ENCODE measurements around the gene FMN1. TPM values are rescaled to one million over a fixed set of nuclear protein-coding genes. Genes with fewer than 3 reads are reported as not detected.

Gene FMN1
- total and polyA plus RNA-seq, 11 donors: 0.61 to 10.6 (median 3.6) TPM

GRCh38 chr15:32994810-32995424, 199.6 kb downstream of the FMN1 start:
- peaks cover 0 to 7% (median 0%) of the 10 kb centered on the region in 12 donors for H3K9me3 ChIP-seq
- H3K4me3 ChIP-seq: no peak overlapping the region
- H3K27me3 ChIP-seq: no peaks in the 10 kb centered on the region
- TF ChIP-seq POLR2A (IDR thresholded peaks at IDR 0.05) (no peak), CTCF (IDR thresholded peaks at IDR 0.05) (peak; percentile 34 to 62 (median 48))
- ATAC-seq (no peak), DNase-seq (no peak)
- no peaks in the 10 kb centered on the region for H3K4me1 ChIP-seq
- intact Hi-C loops (cut with DNase I): loop anchor here (2.0 to 10.0 kb wide), 8 partner anchors 53 to 334 kb away; no protein-coding TSS in a partner anchor
- 94 to 98% (median 95%) methylated on average over 1 of the region's 1 CpG for whole genome bisulfite sequencing, 4 donors
- H3K36me3 ChIP-seq: no peaks in the 10 kb centered on the region
- H3K27ac ChIP-seq: no peak overlapping the region

DNA sequence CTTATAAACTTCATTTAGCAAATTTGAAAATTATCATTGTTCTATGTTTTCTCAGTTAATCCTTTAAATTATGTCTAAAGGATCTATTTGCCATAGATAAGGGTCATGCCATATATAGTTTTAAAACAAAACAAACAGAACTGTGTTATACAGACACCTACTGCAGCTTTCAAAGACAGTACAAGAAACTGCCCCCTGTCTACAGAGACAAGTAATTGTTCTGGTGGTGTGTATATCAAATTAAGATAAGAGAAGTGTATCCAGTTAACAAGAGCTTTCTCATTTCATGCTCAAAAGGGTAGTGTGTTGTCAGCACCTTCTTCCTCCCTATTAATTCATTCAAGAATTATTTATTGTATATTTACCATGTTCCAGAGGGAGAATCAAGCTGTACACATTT, 201.2 kb downstream of the FMN1 start:
- H3K9me3 ChIP-seq: no peaks in the 10 kb centered on the region
- ATAC-seq: no peak
- DNase-seq: no peak
- TF ChIP-seq POLR2A (IDR thresholded peaks at IDR 0.05) (no peak), CTCF (IDR thresholded peaks at IDR 0.05) (no peak)
- no peaks in the 10 kb centered on the region for H3K27me3 ChIP-seq
- intact Hi-C loops (cut with DNase I): loop anchor here in 6 of 10 donors (5.0 to 10.0 kb wide), 5 partner anchors 51 to 331 kb away; no protein-coding TSS in a partner anchor
- H3K27ac ChIP-seq: no peak overlapping the region
- H3K36me3 ChIP-seq: no peaks in the 10 kb centered on the region
- no peak overlapping the region for H3K4me3 ChIP-seq
- no peaks in the 10 kb centered on the region for H3K4me1 ChIP-seq

GRCh38 chr15:32991619-32992111, 202.8 kb downstream of the FMN1 start:
- no peak overlapping the region for H3K27ac ChIP-seq
- TF ChIP-seq POLR2A (IDR thresholded peaks at IDR 0.05) (no peak), CTCF (IDR thresholded peaks at IDR 0.05) (no peak)
- H3K4me3 ChIP-seq: no peak overlapping the region

GRCh38 chr15:32990071-32990470, 204.4 kb downstream of the FMN1 start:
- no peak for TF ChIP-seq POLR2A (IDR thresholded peaks at IDR 0.05)
- TF ChIP-seq CTCF (IDR thresholded peaks at IDR 0.05): no peak
- intact Hi-C loops (cut with DNase I): loop anchor here in 6 of 10 donors (5.0 to 10.0 kb wide), 5 partner anchors 48 to 328 kb away; no protein-coding TSS in a partner anchor
- Histone ChIP-seq H3K27me3 (no peaks in the 10 kb centered on the region), H3K4me1 (no peaks in the 10 kb centered on the region), H3K27ac (no peak overlapping the region), H3K36me3 (no peaks in the 10 kb centered on the region), H3K4me3 (no peak overlapping the region), H3K9me3 (no peaks in the 10 kb centered on the region)
- DNase-seq (no peak), ATAC-seq (no peak)
- WGBS, 4 donors: 40 to 53% (median 47%) methylated on average over 4 of the region's 4 CpGs

More at GRCh38 chr15:32991619-32992111, 202.8 kb downstream of the FMN1 start:
- intact Hi-C loops (cut with DNase I): loop anchor here in 6 of 10 donors (5.0 to 10.0 kb wide), 5 partner anchors 49 to 329 kb away; no protein-coding TSS in a partner anchor
- no peak for DNase-seq
- no peak for ATAC-seq
- WGBS, 4 donors: 73 to 75% (median 74%) methylated on average over 7 of the region's 7 CpGs
- H3K9me3 ChIP-seq: no peaks in the 10 kb centered on the region
- no peaks in the 10 kb centered on the region for H3K36me3 ChIP-seq
- no peaks in the 10 kb centered on the region for H3K4me1 ChIP-seq
- no peaks in the 10 kb centered on the region for H3K27me3 ChIP-seq
